GM19395 (cell line): ENCODE measurements around the gene FLNB.

Experiments
- ATAC-seq: cut with Tn5 transposase; IDR thresholded peaks from one replicate; pipeline ENCODE4 v1.9.1; 2021; ENCODE audit warnings: mild to moderate bottlenecking, moderate library complexity; ENCODE audit not compliant: unreplicated experiment

Gene FLNB

GRCh38 chr3:58176827-58177489 is 168.7 kb downstream of the FLNB start:
- ATAC-seq: no peak

DNA sequence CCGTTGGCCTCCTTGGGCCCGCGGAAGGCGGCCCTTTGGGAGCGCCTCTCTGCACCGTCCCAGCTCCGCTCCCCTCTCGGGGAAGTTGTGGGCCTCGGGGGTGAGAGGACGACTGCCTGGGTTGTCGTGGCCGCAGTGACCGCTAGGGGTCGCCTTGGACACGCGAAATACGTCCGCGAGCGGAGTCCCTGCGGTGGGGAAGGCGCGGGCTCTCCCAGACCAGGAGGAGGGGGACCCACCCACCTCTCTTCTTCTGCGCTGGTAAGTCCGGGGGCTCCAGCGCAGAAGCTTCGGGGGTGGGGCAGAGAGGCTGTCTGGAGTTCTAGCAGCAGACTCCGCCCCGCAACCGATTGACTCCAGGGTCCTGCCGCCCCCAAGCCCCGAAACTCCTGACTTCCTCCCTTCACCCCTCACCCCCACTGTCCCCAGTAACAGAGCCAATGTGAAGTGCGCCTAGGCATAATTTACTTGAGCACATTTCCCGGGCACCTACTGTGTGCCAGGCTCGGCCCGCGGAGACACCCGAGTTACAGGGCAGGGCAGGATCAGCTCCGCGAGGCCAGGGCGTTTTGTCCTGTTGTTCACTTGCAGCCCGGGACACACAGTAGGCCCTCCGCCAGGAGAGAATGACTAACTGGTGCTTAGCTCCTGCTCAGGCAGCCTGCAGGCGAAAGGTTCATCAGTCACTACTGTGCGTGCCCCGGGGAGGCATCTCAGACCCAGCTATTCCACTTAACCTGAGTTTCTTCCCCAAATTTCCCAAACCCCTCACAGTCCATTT is 169.7 kb downstream of the FLNB start:
- peak; percentile 89 for ATAC-seq

GRCh38 chr3:58178528-58179234 is 170.5 kb downstream of the FLNB start:
- ATAC-seq: no peak

GRCh38 chr3:58179235-58180098 is 171.2 kb downstream of the FLNB start:
- ATAC-seq: no peak

GRCh38 chr3:58180099-58180880 is 172.1 kb downstream of the FLNB start:
- ATAC-seq: no peak

DNA sequence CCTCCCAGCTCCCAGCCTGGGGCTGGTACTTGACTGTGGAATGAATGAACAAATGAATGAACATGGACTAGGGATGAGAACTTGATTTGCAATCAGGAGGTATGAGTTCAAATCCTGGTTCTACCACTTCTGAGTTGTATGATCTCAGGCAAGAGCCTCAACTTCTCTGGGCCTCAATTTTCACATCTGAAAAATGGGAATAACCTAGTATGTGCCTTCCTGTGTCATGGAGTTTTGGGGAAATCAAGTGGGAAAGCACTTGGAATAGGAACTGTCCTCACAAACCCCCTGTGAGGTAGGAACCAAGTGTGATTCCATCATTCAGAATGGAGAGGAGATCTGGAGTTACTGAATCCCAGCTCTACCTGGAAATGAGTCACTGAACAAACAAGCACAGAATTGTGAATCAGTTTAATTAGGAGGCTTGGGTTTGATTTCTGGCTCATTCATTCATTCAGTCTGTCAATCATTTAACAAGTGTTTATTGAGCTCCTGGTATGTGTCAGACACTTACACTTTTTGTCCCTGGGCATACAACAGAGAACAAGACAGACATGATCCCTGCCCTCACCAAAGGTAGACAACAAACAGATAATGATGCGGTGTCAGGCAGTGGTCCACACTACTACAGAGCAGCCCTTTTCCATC is 172.8 kb downstream of the FLNB start:
- no peak for ATAC-seq

GRCh38 chr3:58183221-58183620 is 175.0 kb downstream of the FLNB start:
- ATAC-seq: no peak

DNA sequence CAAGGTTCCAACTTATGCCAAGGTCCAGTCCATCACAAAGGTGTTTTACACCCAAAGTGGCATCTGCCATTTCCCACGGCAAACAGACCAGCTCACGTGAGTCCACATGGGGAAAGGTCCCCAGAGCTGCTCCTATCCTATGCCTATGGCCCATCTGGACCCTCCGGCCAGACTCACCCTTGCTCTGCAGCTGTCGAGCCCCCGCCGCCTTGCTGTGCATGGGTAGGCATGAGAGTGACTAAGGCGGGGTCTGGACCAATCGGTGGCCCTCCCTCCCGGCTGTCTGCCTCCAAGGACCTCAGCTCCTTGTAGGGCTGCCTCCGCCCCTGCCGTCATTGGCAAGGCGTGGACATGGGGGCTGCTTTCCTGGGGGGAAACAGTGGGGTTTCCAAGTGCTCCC is 175.7 kb downstream of the FLNB start:
- no peak for ATAC-seq

DNA sequence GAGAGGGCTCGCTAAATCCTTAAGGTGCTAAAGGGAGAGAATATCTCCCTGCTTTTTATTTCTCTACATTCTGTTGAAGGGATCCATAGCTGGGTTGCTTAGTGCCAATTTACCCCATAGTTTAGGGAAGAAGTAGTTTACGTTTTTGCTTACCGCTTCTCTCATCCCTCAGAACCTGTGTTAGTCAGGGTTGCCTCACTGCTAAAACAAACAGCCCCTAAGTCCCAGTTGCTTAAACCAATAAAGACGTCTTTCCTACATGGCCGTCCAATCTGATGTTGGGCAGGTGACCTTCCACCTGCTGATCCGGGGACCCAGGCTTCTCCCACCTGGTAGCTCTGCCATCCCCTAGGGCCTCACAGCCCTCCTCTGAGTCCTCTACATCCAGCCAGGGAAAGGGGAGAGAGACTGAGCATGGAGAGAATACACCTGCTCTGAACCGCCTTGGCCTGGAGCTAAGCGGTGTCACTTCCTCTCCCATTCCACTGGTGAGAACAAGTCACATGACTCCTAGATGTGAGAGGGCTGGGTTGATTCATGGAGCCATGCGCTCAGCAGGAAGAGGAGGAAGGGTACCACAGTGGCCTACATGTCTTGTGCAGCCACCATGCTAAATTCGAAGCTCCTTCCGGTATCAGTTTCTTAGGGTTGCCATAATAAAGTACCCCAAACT is 176.2 kb downstream of the FLNB start:
- ATAC-seq: no peak

GRCh38 chr3:58184982-58185360 is 176.7 kb downstream of the FLNB start:
- ATAC-seq: no peak

GRCh38 chr3:58188173-58188564 is 179.9 kb downstream of the FLNB start:
- ATAC-seq: no peak

DNA sequence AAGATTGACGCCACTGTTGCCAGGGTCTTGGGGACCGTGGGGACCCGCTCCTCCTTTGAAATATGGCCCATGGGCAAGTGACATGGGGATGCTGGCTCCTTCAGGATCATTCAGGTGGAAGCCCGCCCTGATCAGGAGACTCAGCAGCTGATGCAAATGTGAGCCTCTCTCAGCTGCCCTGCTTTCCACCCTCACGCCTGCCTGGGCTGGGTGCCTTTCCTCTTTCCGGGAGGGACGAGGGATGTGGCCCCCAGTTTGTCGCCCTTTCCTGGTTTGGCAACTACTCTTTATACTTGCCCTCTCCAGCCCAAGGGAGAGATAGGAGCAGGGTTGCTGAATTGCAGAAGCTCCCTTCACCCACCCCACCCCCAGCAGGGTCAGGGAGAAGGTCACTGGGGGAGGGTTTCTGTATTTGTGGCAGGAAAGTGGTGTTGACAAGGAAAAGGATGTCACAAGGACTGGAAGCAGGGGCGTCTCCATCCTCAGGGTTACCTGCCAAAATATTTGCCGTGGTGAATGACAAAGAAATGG is 180.8 kb downstream of the FLNB start:
- no peak for ATAC-seq

DNA sequence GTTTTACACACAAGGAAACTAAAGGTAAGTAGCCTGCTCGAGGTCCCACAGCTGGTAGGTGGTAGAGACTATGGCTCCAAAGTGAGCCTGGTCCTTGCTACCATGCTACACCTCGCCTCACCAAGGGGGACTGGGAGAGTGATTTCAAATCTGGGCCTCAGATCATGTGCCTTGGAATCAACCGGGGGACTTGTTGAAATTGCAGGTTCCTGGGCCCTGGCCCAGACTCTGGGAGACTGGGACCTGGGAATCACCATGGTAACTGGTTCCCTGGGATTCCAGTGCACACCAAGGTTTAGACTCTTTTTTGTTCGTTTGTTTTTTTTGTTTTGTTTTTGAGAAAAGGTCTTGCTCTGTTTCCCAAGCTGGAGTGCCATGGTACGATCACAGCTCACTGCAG is 181.5 kb downstream of the FLNB start:
- no peak for ATAC-seq

DNA sequence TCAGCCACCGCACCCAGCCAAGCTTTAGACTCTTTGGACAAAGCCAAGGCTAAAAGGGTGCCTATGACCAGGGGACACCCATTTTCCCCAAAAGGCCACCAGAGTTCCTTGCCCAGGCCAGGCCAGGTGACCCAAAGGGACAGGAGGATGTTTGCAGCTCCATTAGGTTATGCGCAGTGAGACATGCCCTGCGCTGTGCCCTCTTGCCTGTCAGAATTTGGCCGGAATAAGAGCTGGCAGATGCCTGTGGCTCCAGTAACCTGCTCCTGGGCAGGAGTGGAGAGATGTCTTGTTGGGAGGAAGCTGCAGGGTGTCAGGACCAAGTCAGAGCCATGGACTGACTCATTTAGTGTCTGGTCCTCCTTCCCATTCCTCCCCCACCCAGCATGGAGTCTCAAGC is 182.1 kb downstream of the FLNB start:
- ATAC-seq: no peak

- ATAC-seq: no peak
Measured at GRCh38 chr3:58190882-58191281, 182.7 kb downstream of the FLNB start.

DNA sequence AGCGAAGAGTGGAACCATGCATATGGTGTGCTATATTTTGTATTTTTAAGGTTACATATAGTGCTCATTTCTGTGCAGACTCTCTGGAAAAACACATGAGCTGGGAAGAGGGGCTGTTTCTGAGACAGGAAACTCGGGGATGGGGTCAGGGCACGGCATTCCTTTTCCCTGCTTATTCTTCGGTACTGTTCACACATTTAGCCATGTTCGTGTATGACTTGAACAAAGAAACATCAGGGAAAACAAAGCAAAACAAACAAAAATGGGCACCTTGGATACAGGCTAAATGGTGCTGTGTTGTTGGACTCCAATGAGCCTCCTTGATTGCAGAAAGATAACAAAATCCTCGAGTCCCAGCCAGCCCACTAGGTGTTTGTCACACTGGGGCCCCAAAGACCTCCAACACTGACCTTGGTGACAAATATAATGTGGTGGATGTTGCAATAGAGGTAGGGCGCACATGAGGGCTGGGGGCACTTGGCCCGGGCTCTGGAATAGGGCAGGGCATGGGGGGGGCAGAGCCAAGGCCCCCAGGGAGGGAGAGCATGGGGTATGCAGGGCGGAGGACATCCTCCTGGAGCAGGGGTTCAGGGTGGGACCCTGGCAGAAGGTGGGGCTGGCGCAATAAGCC is 183.3 kb downstream of the FLNB start:
- ATAC-seq: no peak

DNA sequence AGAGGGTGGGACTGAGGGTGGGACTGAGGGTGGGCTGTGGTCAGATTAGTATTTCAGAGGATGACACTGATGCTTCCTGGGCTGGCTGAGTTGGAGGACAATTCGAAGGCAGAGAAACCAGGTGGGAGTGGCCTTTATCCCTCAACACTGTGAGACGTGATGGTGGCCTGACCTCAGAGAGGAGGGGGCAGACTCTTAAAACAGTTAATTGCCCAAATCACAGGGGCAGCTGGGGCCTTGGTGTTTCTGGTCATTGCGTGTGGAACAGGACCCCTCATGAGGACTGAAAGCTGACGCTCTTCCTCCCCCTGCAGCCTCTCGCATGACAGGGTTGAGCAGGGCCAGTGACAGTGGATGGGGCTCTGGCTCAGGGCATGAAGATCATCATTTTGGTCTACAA is 183.8 kb downstream of the FLNB start:
- ATAC-seq: no peak

- ATAC-seq: no peak
Measured at GRCh38 chr3:58193682-58194407, 185.6 kb downstream of the FLNB start.
